Testis (tissue), 3 donors: ENCODE results near the gene RNF31. TPM values are rescaled to one million over a fixed set of nuclear protein-coding genes. Genes with fewer than 3 reads are reported as not detected.

ENCODE experiments used
- DNase-seq: peaks from one replicate; pipeline ENCODE4 v3.0.0-alpha.2; 2019
- H3K27ac ChIP-seq, 2 donors: fragments of 200-600 bp; sonication (generic); one replicate each; pipeline ENCODE4 v1.5.1; 2019
- H3K27me3 ChIP-seq: fragments of 200-600 bp; sonication (generic); one replicate; pipeline ENCODE4 v1.5.1; 2019
- H3K36me3 ChIP-seq: fragments of 200-600 bp; sonication (generic); one replicate; pipeline ENCODE4 v1.5.1; 2017; ENCODE audit warnings: low read depth; ENCODE audit errors: missing control alignments
- H3K4me1 ChIP-seq: fragments of 200-600 bp; sonication (generic); one replicate; pipeline ENCODE4 v1.5.1; 2019
- H3K4me3 ChIP-seq, 2 donors: fragments of 200-600 bp; sonication (generic); one replicate each; pipeline ENCODE4 v1.5.1; 2017 to 2019
- H3K9me3 ChIP-seq: fragments of 200-600 bp; sonication (generic); one replicate; pipeline ENCODE4 v1.5.1; 2017
- POLR2A ChIP-seq: fragments of 450-650 bp; IDR thresholded peaks from one replicate; pipeline ENCODE4 v1.6.1; 2017; ENCODE audit warnings: antibody characterized with exemption, mild to moderate bottlenecking, moderate library complexity
- WGBS, 2 donors: methylation state at CpG; one replicate each; pipeline ENCODE4 v1.1.5; 2018; 5-methylcytosine and 5-hydroxymethylcytosine counted together
- intact Hi-C: fragments of 100-400 bp; cut with DNase I; formaldehyde crosslinking; loops from one replicate; pipeline ENCODE4 v1.15.1; 2023; ENCODE audit warnings: low total_unique reads
- polyA plus RNA-seq: library from polyadenylated mRNA; stranded (reverse); fragments of 350-450 nt; fragmentation: Illumina TruSeq; extraction: RNeasy Lipid Tissue Mini Kit (QIAGEN cat#74804); gene quantifications from one replicate; pipeline ENCODE4 v1.2.3, GENCODE V29; 2014; ENCODE audit warnings: low read depth, low replicate concordance; ENCODE audit not compliant: insufficient read depth
- total RNA-seq, 2 donors: library from RNA; depleted of rRNA; stranded (reverse); fragments of >200 nt; gene quantifications; one replicate each; pipeline ENCODE4 v1.2.3, GENCODE V29; 2016
- TF ChIP-seq, protein P1 (sequence below), 3 experiments: fragments of 450-650 bp in 2 of 3; fragments of 200-600 bp in 1 of 3; sonication (generic) in 1 of 3; IDR thresholded peaks; one replicate each; pipeline ENCODE4 v1.5.1; 2016 to 2019; ENCODE audit warnings: antibody characterized with exemption in 3 of 3, mild to moderate bottlenecking in 2 of 3, moderate library complexity in 1 of 3

The RNF31 gene
- total and polyA plus RNA-seq, 3 donors from 2014 or later, result 71.0 to 96.8 (median 94.5) TPM

DNA sequence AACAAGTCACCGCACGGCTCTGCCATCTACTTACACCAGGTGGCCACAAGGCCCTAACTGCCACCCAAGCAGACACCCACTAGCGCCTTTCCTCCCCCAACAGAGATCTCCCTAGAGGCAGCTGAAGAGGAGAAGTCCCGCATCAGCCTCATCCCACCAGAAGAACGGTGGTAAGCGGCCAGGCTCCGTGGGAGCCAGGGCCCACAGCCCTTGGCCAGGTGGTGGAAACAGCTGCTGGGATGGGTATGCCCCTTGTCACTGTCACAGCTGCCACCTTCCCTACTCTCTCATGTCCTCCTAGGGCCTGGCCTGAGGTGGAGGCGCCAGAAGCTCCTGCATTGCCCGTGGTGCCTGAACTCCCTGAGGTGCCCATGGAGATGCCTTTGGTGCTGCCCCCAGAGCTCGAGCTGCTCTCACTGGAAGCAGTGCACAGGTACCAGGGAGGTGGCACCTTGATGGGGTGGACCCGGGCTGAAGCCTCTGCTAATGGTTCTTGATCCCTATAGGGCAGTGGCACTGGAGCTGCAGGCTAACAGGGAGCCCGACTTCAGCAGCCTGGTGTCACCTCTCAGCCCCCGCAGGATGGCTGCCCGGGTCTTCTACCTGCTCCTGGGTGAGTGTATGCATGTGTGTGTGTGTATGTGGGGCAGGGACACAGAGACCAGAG, 32.1 kb downstream of the RNF31 start:
- Histone ChIP-seq H3K36me3 (no peaks in the 10 kb centered on the region), H3K4me1 (no peaks in the 10 kb centered on the region), H3K27me3 (no peaks in the 10 kb centered on the region), H3K4me3 (no peak overlapping the region), H3K9me3 (no peaks in the 10 kb centered on the region), H3K27ac (no peak overlapping the region)
- 80 to 91% methylated on average over 7 to 14 of the region's 14 CpGs for WGBS, 2 donors
- intact Hi-C loops, result no loop called here
- no peak for TF ChIP-seq POLR2A
- TF ChIP-seq, protein P1, sequence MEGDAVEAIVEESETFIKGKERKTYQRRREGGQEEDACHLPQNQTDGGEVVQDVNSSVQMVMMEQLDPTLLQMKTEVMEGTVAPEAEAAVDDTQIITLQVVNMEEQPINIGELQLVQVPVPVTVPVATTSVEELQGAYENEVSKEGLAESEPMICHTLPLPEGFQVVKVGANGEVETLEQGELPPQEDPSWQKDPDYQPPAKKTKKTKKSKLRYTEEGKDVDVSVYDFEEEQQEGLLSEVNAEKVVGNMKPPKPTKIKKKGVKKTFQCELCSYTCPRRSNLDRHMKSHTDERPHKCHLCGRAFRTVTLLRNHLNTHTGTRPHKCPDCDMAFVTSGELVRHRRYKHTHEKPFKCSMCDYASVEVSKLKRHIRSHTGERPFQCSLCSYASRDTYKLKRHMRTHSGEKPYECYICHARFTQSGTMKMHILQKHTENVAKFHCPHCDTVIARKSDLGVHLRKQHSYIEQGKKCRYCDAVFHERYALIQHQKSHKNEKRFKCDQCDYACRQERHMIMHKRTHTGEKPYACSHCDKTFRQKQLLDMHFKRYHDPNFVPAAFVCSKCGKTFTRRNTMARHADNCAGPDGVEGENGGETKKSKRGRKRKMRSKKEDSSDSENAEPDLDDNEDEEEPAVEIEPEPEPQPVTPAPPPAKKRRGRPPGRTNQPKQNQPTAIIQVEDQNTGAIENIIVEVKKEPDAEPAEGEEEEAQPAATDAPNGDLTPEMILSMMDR (IDR thresholded peaks at IDR 0.05), result no peak
- DNase-seq, result no peak

DNA sequence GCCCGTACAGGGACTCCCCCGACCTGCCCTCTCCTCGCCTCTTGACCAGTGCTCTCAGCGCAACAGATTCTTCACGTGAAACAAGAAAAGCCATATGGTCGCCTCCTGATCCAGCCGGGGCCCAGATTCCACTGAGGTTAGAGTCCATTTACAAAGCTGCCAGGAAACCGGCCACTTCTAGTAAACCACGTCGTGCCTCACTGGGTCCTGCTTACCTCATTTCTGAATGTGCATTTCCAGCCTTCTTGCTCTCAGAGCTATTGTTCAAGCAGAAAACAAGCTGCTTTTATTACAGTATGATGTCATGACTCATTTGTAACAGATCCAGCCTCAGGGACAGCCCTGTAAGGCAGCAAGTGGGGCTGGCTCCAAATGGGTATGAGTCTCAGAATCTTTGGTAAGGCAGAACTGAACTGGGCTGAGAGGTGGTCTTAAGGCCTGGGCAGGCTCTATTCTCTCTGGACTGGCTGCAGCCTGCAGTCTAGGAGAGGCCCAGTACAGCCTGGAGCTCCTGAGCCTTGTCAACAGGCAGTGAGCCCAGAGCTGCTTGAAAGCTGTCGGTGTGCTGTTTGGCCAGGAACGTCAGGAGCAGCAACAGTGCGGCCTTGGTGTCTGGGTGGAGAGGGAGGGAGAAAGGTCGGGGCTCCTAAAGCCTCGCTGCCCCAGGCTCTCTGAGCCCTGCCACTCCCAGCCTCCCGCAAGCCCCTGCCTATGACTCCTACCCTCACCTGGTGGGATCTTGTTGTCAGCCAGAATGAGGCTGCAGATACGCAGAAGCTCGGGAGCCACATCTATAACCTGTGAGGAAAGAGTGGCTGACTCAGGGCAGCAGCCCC, 32.9 kb downstream of the RNF31 start:
- Histone ChIP-seq H3K27ac (peak overlapping the region in 1 of 2 donors; percentile 44), H3K4me3 (no peak overlapping the region), H3K9me3 (no peaks in the 10 kb centered on the region), H3K36me3 (no peaks in the 10 kb centered on the region), H3K27me3 (no peaks in the 10 kb centered on the region), H3K4me1 (no peaks in the 10 kb centered on the region)
- WGBS, 2 donors, result 72 to 82% methylated on average over 13 to 18 of the region's 18 CpGs
- intact Hi-C loops, result no loop called here
- DNase-seq, result no peak
- no peak for TF ChIP-seq POLR2A
- TF ChIP-seq, protein P1 (IDR thresholded peaks at IDR 0.05), result no peak

DNA sequence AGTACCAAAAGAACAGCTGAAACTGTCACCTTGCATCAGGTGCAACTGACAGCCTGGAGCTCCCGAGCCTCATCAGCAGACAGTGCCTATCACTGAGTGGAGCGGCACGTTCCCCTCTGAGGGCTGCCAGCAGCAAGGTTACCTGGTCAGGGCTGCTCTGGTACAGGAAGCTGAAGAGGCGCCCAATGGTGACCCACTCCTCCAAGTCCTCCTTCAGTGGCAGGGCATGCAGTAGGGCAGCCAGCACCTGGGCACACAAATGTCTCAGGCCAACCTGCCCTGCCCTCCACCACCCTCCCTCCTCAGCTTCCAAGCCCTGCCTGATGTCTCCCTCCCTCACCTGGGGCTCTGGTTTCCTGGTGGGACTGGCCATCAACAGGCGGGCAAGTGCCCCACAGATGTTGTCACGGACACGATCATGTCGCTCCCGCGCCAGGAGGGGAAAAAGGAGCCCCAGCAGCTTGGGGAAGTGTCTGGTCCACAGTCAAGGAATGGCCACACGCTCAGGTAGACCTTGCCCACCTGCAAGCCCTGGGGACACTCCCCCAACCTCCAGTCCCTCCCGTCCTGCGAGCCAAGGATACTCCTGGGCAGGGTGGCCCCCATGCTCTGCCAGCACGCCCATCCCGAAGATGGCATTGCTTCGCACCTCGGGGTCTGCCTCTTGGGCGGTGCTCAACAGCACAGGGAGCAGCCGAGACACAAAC, 34.2 kb downstream of the RNF31 start:
- no peaks in the 10 kb centered on the region for H3K27me3 ChIP-seq
- H3K27ac ChIP-seq, result no peak overlapping the region
- no peak for DNase-seq
- H3K4me1 ChIP-seq, result no peaks in the 10 kb centered on the region
- TF ChIP-seq, protein P1 (IDR thresholded peaks at IDR 0.05), result no peak
- TF ChIP-seq POLR2A, result no peak
- no peaks in the 10 kb centered on the region for H3K36me3 ChIP-seq
- no peak overlapping the region for H3K4me3 ChIP-seq
- intact Hi-C loops, result no loop called here
- 89 to 92% methylated on average over 6 to 17 of the region's 19 CpGs for WGBS, 2 donors
- H3K9me3 ChIP-seq, result no peaks in the 10 kb centered on the region

GRCh38 chr14:24182110-24182882, 35.0 kb downstream of the RNF31 start:
- no peaks in the 10 kb centered on the region for H3K36me3 ChIP-seq
- no peaks in the 10 kb centered on the region for H3K9me3 ChIP-seq
- intact Hi-C loops, result no loop called here

More at GRCh38 chr14:24182110-24182882, 35.0 kb downstream of the RNF31 start:
- no peak for DNase-seq
- no peaks in the 10 kb centered on the region for H3K4me1 ChIP-seq
- no peak overlapping the region for H3K27ac ChIP-seq
- no peak overlapping the region for H3K4me3 ChIP-seq
- TF ChIP-seq, protein P1 (IDR thresholded peaks at IDR 0.05), result no peak
- TF ChIP-seq POLR2A, result no peak
- 87 to 92% methylated on average over 7 to 14 of the region's 14 CpGs for WGBS, 2 donors
- no peaks in the 10 kb centered on the region for H3K27me3 ChIP-seq
